CD14-positive monocyte (primary cell): ENCODE data around the gene AHNAK. TPM values are rescaled to one million over a fixed set of nuclear protein-coding genes. Genes with fewer than 3 reads are reported as not detected.

ENCODE experiments used
- DNase-seq, 3 donors: peaks; one replicate each; pipeline ENCODE4 v3.0.0-alpha.2; 2011 to 2022
- H2AFZ ChIP-seq: 2 replicates; pipeline ENCODE4 v1.6.0; 2012; ENCODE audit warnings: mild to moderate bottlenecking, low read depth, low read length, inconsistent platforms; ENCODE audit not compliant: insufficient read depth, poor library complexity, severe bottlenecking
- H3K27ac ChIP-seq, 2 donors: 1 replicate in 1 of 2; 2 replicates in 1 of 2; pipeline ENCODE4 v1.5.1; 2012 to 2013; ENCODE audit warnings: low read length in 2 of 2, control low read depth in 1 of 2, inconsistent platforms in 1 of 2, low read depth in 1 of 2, mild to moderate bottlenecking in 1 of 2
- H3K27me3 ChIP-seq, 2 donors: one replicate each; pipeline versions ENCODE4 v1.6.0 to v1.6.1; 2011 to 2013; ENCODE audit warnings: low read length in 2 of 2; ENCODE audit not compliant: control insufficient read depth in 2 of 2, insufficient read depth in 2 of 2
- H3K36me3 ChIP-seq, 2 donors: replicated peaks in 1 of 2; 1 replicate in 1 of 2; 2 replicates in 1 of 2; pipeline versions ENCODE4 v1.5.1 to v1.6.1; 2012 to 2013; ENCODE audit warnings: low read length in 2 of 2, control low read depth in 1 of 2, inconsistent platforms in 1 of 2, mild to moderate bottlenecking in 1 of 2; ENCODE audit not compliant: insufficient read depth in 2 of 2, control insufficient read depth in 1 of 2
- H3K4me1 ChIP-seq, 2 donors: 1 replicate in 1 of 2; 2 replicates in 1 of 2; pipeline versions ENCODE4 v1.5.1 to v1.6.1; 2012 to 2013; ENCODE audit warnings: low read length in 2 of 2, control low read depth in 1 of 2, inconsistent platforms in 1 of 2, mild to moderate bottlenecking in 1 of 2, moderate library complexity in 1 of 2; ENCODE audit not compliant: insufficient read depth in 2 of 2, control insufficient read depth in 1 of 2
- H3K4me2 ChIP-seq: replicated peaks from 2 replicates; pipeline ENCODE3; 2012; ENCODE audit warnings: low read length, moderate library complexity, mild to moderate bottlenecking; ENCODE audit not compliant: poor library complexity, severe bottlenecking; ENCODE audit errors: extremely low read depth
- H3K4me3 ChIP-seq, 3 experiments: fragments of 200-600 bp in 1 of 3; sonication (generic) in 1 of 3; replicated peaks in 1 of 3; 1 replicate in 2 of 3; 2 replicates in 1 of 3; pipeline ENCODE4 v1.5.1; 2011 to 2013; ENCODE audit warnings: low read length in 3 of 3, mild to moderate bottlenecking in 3 of 3, control low read depth in 2 of 3, low read depth in 2 of 3, inconsistent platforms in 1 of 3, moderate library complexity in 1 of 3
- H3K79me2 ChIP-seq: 2 replicates; pipeline ENCODE4 v1.6.0; 2012; ENCODE audit warnings: mild to moderate bottlenecking, control low read depth, inconsistent platforms, low read length, moderate library complexity; ENCODE audit not compliant: insufficient read depth
- H3K9ac ChIP-seq: 2 replicates; pipeline ENCODE4 v1.6.0; 2017; ENCODE audit warnings: low read length, mild to moderate bottlenecking; ENCODE audit not compliant: insufficient read depth, poor library complexity, severe bottlenecking
- H3K9me3 ChIP-seq, 2 donors: replicated peaks in 1 of 2; 1 replicate in 1 of 2; 2 replicates in 1 of 2; pipeline versions ENCODE4 v1.5.1 to v1.6.1; 2012 to 2013; ENCODE audit warnings: low read length in 2 of 2, control low read depth in 1 of 2; ENCODE audit not compliant: control insufficient read depth in 1 of 2, insufficient read depth in 1 of 2
- H4K20me1 ChIP-seq: 2 replicates; pipeline ENCODE4 v1.6.0; 2012; ENCODE audit warnings: mild to moderate bottlenecking, low read length, control low read depth, moderate library complexity; ENCODE audit not compliant: insufficient read depth
- H3K27ac Mint-ChIP-seq, 7 donors: one replicate each; pipeline ENCODE4 v1.8.0; 2020; ENCODE audit warnings: mild to moderate bottlenecking in 7 of 7, mixed read lengths in 7 of 7, moderate library complexity in 6 of 7, inconsistent platforms in 2 of 7
- H3K27me3 Mint-ChIP-seq, 3 donors: one replicate each; pipeline ENCODE4 v1.8.0; 2021 to 2022; ENCODE audit warnings: low read depth in 3 of 3, mild to moderate bottlenecking in 3 of 3, mixed read lengths in 3 of 3, moderate library complexity in 3 of 3, inconsistent platforms in 1 of 3
- H3K36me3 Mint-ChIP-seq, 2 donors: one replicate each; pipeline ENCODE4 v1.8.0; 2020; ENCODE audit warnings: mixed read lengths in 2 of 2, inconsistent platforms in 1 of 2, mild to moderate bottlenecking in 1 of 2
- H3K4me1 Mint-ChIP-seq: one replicate; pipeline ENCODE4 v1.8.0; 2020; ENCODE audit warnings: mild to moderate bottlenecking, mixed read lengths
- H3K4me3 Mint-ChIP-seq, 2 donors: one replicate each; pipeline ENCODE4 v1.8.0; 2020; ENCODE audit warnings: mild to moderate bottlenecking in 2 of 2, mixed read lengths in 2 of 2, moderate library complexity in 1 of 2
- H3K9me3 Mint-ChIP-seq, 7 donors: one replicate each; pipeline ENCODE4 v1.8.0; 2020 to 2022; ENCODE audit warnings: mixed read lengths in 7 of 7, mild to moderate bottlenecking in 6 of 7, moderate library complexity in 6 of 7, inconsistent platforms in 2 of 7
- CTCF ChIP-seq: fragments of 200-600 bp; IDR thresholded peaks from one replicate; pipeline ENCODE4 v1.8.0; 2022; ENCODE audit warnings: antibody characterized with exemption, mild to moderate bottlenecking
- WGBS: methylation state at CpG from one replicate; pipeline ENCODE4 v1.1.5; 2013; ENCODE audit warnings: missing lambda C conversion rate; ENCODE audit not compliant: insufficient coverage; 5-methylcytosine and 5-hydroxymethylcytosine counted together
- intact Hi-C, 2 donors: fragments of 100-400 bp; cut with micrococcal nuclease; formaldehyde crosslinking; loops; one replicate each; pipeline versions ENCODE4 v1.15.0 to v1.15.1; 2023
- polyA plus RNA-seq, 3 donors: library from polyadenylated mRNA; depleted of rRNA in 1 of 3; unstranded in 2 of 3; stranded (reverse) in 1 of 3; fragments of 300-500 nt in 2 of 3; fragments of >200 nt in 1 of 3; fragmentation: Illumina TruSeq in 2 of 3; gene quantifications; 1 replicate in 2 of 3; 2 replicates in 1 of 3; pipeline ENCODE4 v1.2.3, GENCODE V29; 2012 to 2021

Gene AHNAK
- polyA plus RNA-seq, 3 donors = 80.0 to 201 (median 103) TPM

GRCh38 chr11:62419943-62420342, 126.7 kb downstream of the AHNAK start:
- Histone ChIP-seq H2AFZ (no peak overlapping the region), H4K20me1 (no peaks in the 10 kb centered on the region), H3K4me3 (no peak overlapping the region), H3K79me2 (peaks cover 15% of the 10 kb centered on the region), H3K27ac (no peak overlapping the region), H3K4me2 (no peak overlapping the region), H3K27me3 (no peaks in the 10 kb centered on the region), H3K4me1 (peaks cover 23 to 28% of the 10 kb centered on the region in 2 donors), H3K9me3 (no peaks in the 10 kb centered on the region), H3K36me3 (peaks cover 0 to 9% of the 10 kb centered on the region in 2 donors), H3K9ac (no peak overlapping the region)
- H3K27me3 Mint-ChIP-seq = peaks cover 2 to 7% (median 2%) of the 10 kb centered on the region in 3 donors
- peaks cover 46% of the 10 kb centered on the region for H3K4me1 Mint-ChIP-seq
- H3K4me3 Mint-ChIP-seq = no peak overlapping the region
- H3K9me3 Mint-ChIP-seq = no peaks in the 10 kb centered on the region
- no peak for DNase-seq
- WGBS = no CpG with 5 or more reads among the region's 1 CpG
- H3K36me3 Mint-ChIP-seq = peaks cover 5 to 29% of the 10 kb centered on the region in 2 donors
- intact Hi-C loops = loop anchor here (5.0 to 10.0 kb wide), 2 partner anchors 125 to 142 kb away; partner anchors contain the start of gene AHNAK (in 1 of the 2)
- no peak for TF ChIP-seq CTCF
- H3K27ac Mint-ChIP-seq = no peak overlapping the region

DNA sequence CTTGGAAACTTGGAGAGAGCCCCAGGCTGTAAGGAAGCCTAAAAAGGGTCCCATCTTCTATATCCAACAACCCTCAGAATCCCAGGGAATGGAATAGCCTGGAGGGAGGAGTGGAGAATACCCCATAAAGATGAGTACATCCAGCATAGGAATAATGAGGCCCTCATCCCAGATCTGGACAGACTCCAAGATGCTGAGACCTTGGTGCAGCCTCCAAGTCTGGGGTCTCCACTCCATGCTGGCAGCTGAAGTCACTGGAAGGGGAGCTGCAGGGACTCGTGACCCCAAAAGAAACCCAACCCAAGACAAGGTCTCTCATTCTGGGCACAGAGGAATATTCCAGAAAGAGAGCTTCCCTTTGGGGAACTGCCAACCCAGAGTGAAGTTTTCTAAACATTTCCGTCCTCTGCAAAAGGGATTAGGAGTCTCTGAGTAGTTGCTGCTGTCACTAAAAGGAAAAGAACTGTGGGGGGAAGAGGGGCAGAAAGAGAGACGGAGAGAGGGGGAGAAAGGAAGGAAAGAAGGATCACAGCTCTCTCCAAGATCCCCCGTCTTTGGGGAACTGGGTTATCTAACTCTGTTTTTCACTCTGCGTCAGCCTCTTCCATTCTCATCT, 127.2 kb downstream of the AHNAK start:
- H3K4me2 ChIP-seq = no peak overlapping the region
- no peaks in the 10 kb centered on the region for H3K9me3 ChIP-seq
- Mint-ChIP-seq H3K4me3 (no peak overlapping the region), H3K27ac (peak overlapping the region in 1 of 7 donors; percentile 34), H3K27me3 (peaks cover 2 to 7% (median 2%) of the 10 kb centered on the region in 3 donors), H3K36me3 (peaks cover 5 to 32% of the 10 kb centered on the region in 2 donors), H3K9me3 (peaks cover 0 to 2% (median 0%) of the 10 kb centered on the region in 7 donors), H3K4me1 (peaks cover 44% of the 10 kb centered on the region)
- 50% methylated on average over 1 of the region's 5 CpGs for WGBS
- peaks cover 24 to 30% of the 10 kb centered on the region in 2 donors for H3K4me1 ChIP-seq
- no peak for TF ChIP-seq CTCF
- H3K27me3 ChIP-seq = no peaks in the 10 kb centered on the region
- H4K20me1 ChIP-seq = no peaks in the 10 kb centered on the region
- no peak overlapping the region for H3K27ac ChIP-seq
- no peak for DNase-seq
- peaks cover 0 to 9% of the 10 kb centered on the region in 2 donors for H3K36me3 ChIP-seq
- peaks cover 15% of the 10 kb centered on the region for H3K79me2 ChIP-seq
- no peak overlapping the region for H2AFZ ChIP-seq
- H3K9ac ChIP-seq = peak overlapping the region; percentile 36
- no peak overlapping the region for H3K4me3 ChIP-seq
- intact Hi-C loops = no loop called here
